Thymus (tissue), 14 donors: ENCODE measurements around the gene RALGPS1. TPM values are rescaled to one million over a fixed set of nuclear protein-coding genes. Genes with fewer than 3 reads are reported as not detected.

Experiments
- DNase-seq, 9 donors: peaks; one replicate each; pipeline ENCODE4 v3.0.0-alpha.2; 2013; ENCODE audit warnings: low spot score in 9 of 9, low read depth in 6 of 9, missing footprints in 1 of 9
- H3K27ac ChIP-seq, 2 donors: one replicate each; pipeline ENCODE4 v1.5.1; 2013; ENCODE audit warnings: control low read depth in 1 of 2, low read depth in 1 of 2, low read length in 1 of 2, mild to moderate bottlenecking in 1 of 2, moderate library complexity in 1 of 2
- H3K27me3 ChIP-seq, 2 donors: one replicate each; pipeline ENCODE4 v1.5.1; 2013; ENCODE audit warnings: low read length in 1 of 2; ENCODE audit not compliant: control insufficient read depth in 2 of 2, insufficient read depth in 1 of 2
- H3K36me3 ChIP-seq, 2 donors: one replicate each; pipeline ENCODE4 v1.5.1; 2013; ENCODE audit warnings: low read length in 1 of 2, mild to moderate bottlenecking in 1 of 2, moderate library complexity in 1 of 2; ENCODE audit not compliant: control insufficient read depth in 2 of 2, insufficient read depth in 2 of 2
- H3K4me1 ChIP-seq, 2 donors: one replicate each; pipeline ENCODE4 v1.5.1; 2013; ENCODE audit warnings: low read length in 2 of 2; ENCODE audit not compliant: control insufficient read depth in 2 of 2, insufficient read depth in 2 of 2
- H3K4me3 ChIP-seq, 2 donors: one replicate each; pipeline ENCODE4 v1.5.1; 2013; ENCODE audit warnings: low read length in 2 of 2, control low read depth in 1 of 2, mild to moderate bottlenecking in 1 of 2
- H3K9me3 ChIP-seq, 2 donors: one replicate each; pipeline ENCODE4 v1.5.1; 2013; ENCODE audit warnings: low read length in 1 of 2, mild to moderate bottlenecking in 1 of 2; ENCODE audit not compliant: control insufficient read depth in 2 of 2, insufficient read depth in 1 of 2
- WGBS: extraction: QIAGEN DNeasy Blood & Tissue Kit; methylation state at CpG from one replicate; pipeline ENCODE4 v1.1.7; 2013; 5-methylcytosine and 5-hydroxymethylcytosine counted together
- long read RNA-seq, 10 donors: transcript quantifications; one replicate each; lab custom pipeline, GENCODE V29; 2026
- polyA plus RNA-seq: library from polyadenylated mRNA; stranded (reverse); fragments of 200-250 nt; gene quantifications from one replicate; pipeline ENCODE4 v1.2.3, GENCODE V29; 2013
- total RNA-seq: library from RNA; stranded (reverse); fragments of 120-200 nt; gene quantifications from one replicate; pipeline ENCODE4 v1.2.4, GENCODE V29; 2013
- donor health status: healthy.

Gene RALGPS1
- 8.5 TPM for total RNA-seq
- 3.6 TPM for polyA plus RNA-seq
- long read RNA-seq, donor 1 = 0 reads
- long read RNA-seq, donor 2 = 0 reads
- long read RNA-seq, donor 3, partial matches to known transcripts = 0 of 1 reads
- long read RNA-seq, donor 3, other reads (novel, unspliced or antisense) = 0 of 1 reads
- long read RNA-seq, donor 4, partial matches to known transcripts = 0 of 1 reads
- long read RNA-seq, donor 4, other reads (novel, unspliced or antisense) = 0 of 1 reads
- long read RNA-seq, donor 5 = 0 reads
- long read RNA-seq, donor 6, partial matches to known transcripts = 0 of 1 reads
- long read RNA-seq, donor 6, other reads (novel, unspliced or antisense) = 0 of 1 reads
- long read RNA-seq, donor 7 = 0 reads
- long read RNA-seq, donor 8 = 0 reads
- long read RNA-seq, donor 9 = 0 reads
- long read RNA-seq, donor 10 = 0 reads

- Histone ChIP-seq H3K4me3 (peak within 1 kb of the TSS; percentile 50 to 94), H3K9me3 (peaks cover 0 to 3% of the 10 kb centered on the region in 2 donors), H3K27ac (peak within 1 kb of the TSS; percentile 71 to 81), H3K36me3 (no peaks in the 10 kb centered on the region), H3K27me3 (peaks cover 2 to 23% of the 10 kb centered on the region in 2 donors), H3K4me1 (peaks cover 9 to 29% of the 10 kb centered on the region in 2 donors)
- WGBS = 1% methylated on average over 105 of the region's 105 CpGs
- peak in 7 of 9 donors; percentile 65 to 91 (median 85) for DNase-seq
These were observed at the start of gene RALGPS1 for GRCh38 chr9:126914458-126915280. Gene RALGPS1 (plus strand): TSS chr9:126914782. CDS start chr9:126962290, 47,508 bp downstream.

- Histone ChIP-seq H3K27ac (no peak overlapping the region), H3K4me1 (peaks cover 0 to 10% of the 10 kb centered on the region in 2 donors), H3K4me3 (no peak overlapping the region), H3K27me3 (no peaks in the 10 kb centered on the region), H3K9me3 (no peaks in the 10 kb centered on the region), H3K36me3 (peaks cover 15 to 18% of the 10 kb centered on the region in 2 donors)
- no peak for DNase-seq
- 93% methylated on average over 7 of the region's 7 CpGs for whole genome bisulfite sequencing
These were observed 45.2 kb upstream of the RALGPS1 start for GRCh38 chr9:126869368-126869767.

- peaks cover 0 to 12% of the 10 kb centered on the region in 2 donors for H3K4me1 ChIP-seq
- H3K9me3 ChIP-seq = no peaks in the 10 kb centered on the region
- WGBS = 93% methylated on average over 4 of the region's 4 CpGs
- H3K4me3 ChIP-seq = no peak overlapping the region
- H3K27me3 ChIP-seq = no peaks in the 10 kb centered on the region
- DNase-seq = no peak
- no peak overlapping the region for H3K27ac ChIP-seq
- H3K36me3 ChIP-seq = peaks cover 4 to 12% of the 10 kb centered on the region in 2 donors
These were observed 42.1 kb upstream of the RALGPS1 start for GRCh38 chr9:126872516-126872915.

GRCh38 chr9:126874546-126875314 is 39.9 kb upstream of the RALGPS1 start:
- no peaks in the 10 kb centered on the region for H3K27me3 ChIP-seq
- no peak overlapping the region for H3K27ac ChIP-seq
- WGBS = 94% methylated on average over 9 of the region's 9 CpGs
- no peaks in the 10 kb centered on the region for H3K9me3 ChIP-seq
- no peak for DNase-seq
- H3K4me1 ChIP-seq = peaks cover 0 to 3% of the 10 kb centered on the region in 2 donors
- peaks cover 5% of the 10 kb centered on the region in 2 donors for H3K36me3 ChIP-seq
- H3K4me3 ChIP-seq = no peak overlapping the region

- Histone ChIP-seq H3K4me1 (peaks cover 0 to 3% of the 10 kb centered on the region in 2 donors), H3K4me3 (no peak overlapping the region), H3K27ac (no peak overlapping the region), H3K9me3 (no peaks in the 10 kb centered on the region), H3K27me3 (no peaks in the 10 kb centered on the region), H3K36me3 (peaks cover 16 to 18% of the 10 kb centered on the region in 2 donors)
- WGBS = 90% methylated on average over 4 of the region's 4 CpGs
- DNase-seq = no peak
These were observed 38.6 kb upstream of the RALGPS1 start for GRCh38 chr9:126875756-126876510.

GRCh38 chr9:126876531-126876930 is 38.1 kb upstream of the RALGPS1 start:
- Histone ChIP-seq H3K4me3 (no peak overlapping the region), H3K36me3 (peaks cover 16 to 22% of the 10 kb centered on the region in 2 donors), H3K27me3 (no peaks in the 10 kb centered on the region), H3K27ac (no peak overlapping the region), H3K4me1 (peaks cover 0 to 3% of the 10 kb centered on the region in 2 donors), H3K9me3 (no peaks in the 10 kb centered on the region)
- 95% methylated on average over 4 of the region's 4 CpGs for WGBS
- no peak for DNase-seq

- H3K27me3 ChIP-seq = no peaks in the 10 kb centered on the region
- no peaks in the 10 kb centered on the region for H3K9me3 ChIP-seq
- H3K27ac ChIP-seq = no peak overlapping the region
- no peak overlapping the region for H3K4me3 ChIP-seq
- peaks cover 0 to 3% of the 10 kb centered on the region in 2 donors for H3K4me1 ChIP-seq
- peak in 2 of 9 donors; percentile 22 to 33 for DNase-seq
- 67% methylated on average over 9 of the region's 9 CpGs for WGBS
- peaks cover 16 to 28% of the 10 kb centered on the region in 2 donors for H3K36me3 ChIP-seq
These were observed 37.2 kb upstream of the RALGPS1 start for GRCh38 chr9:126877418-126877817.

GRCh38 chr9:126879288-126879687 is 35.3 kb upstream of the RALGPS1 start:
- 98% methylated on average over 9 of the region's 9 CpGs for WGBS
- H3K4me1 ChIP-seq = peaks cover 0 to 3% of the 10 kb centered on the region in 2 donors
- peaks cover 16 to 36% of the 10 kb centered on the region in 2 donors for H3K36me3 ChIP-seq
- H3K27ac ChIP-seq = no peak overlapping the region
- no peaks in the 10 kb centered on the region for H3K27me3 ChIP-seq
- no peaks in the 10 kb centered on the region for H3K9me3 ChIP-seq
- no peak for DNase-seq
- H3K4me3 ChIP-seq = no peak overlapping the region
